NT2/D1 (cell line): ENCODE results near the gene L3MBTL1.

Experiments used
- DNase-seq: peaks from one replicate; pipeline ENCODE4 v3.0.0-alpha.2; 2011; ENCODE audit warnings: low read depth, low spot score
- H3K27me3 ChIP-seq: 2 replicates; pipeline ENCODE4 v1.6.0; 2011; ENCODE audit warnings: mild to moderate bottlenecking; ENCODE audit not compliant: insufficient read length, insufficient read depth
- H3K36me3 ChIP-seq: 2 replicates; pipeline ENCODE4 v1.6.1; 2011; ENCODE audit warnings: mild to moderate bottlenecking, low read length, mixed read lengths; ENCODE audit not compliant: insufficient read depth, insufficient read length
- H3K4me1 ChIP-seq: 2 replicates; pipeline ENCODE4 v1.5.1; 2011; ENCODE audit not compliant: insufficient read depth, insufficient read length
- H3K4me3 ChIP-seq: 2 replicates; pipeline ENCODE4 v1.5.1; 2011; ENCODE audit warnings: low read depth; ENCODE audit not compliant: insufficient read length
- H3K9ac ChIP-seq: 2 replicates; pipeline ENCODE4 v1.6.0; 2011; ENCODE audit warnings: low read depth; ENCODE audit not compliant: insufficient read length
- H3K9me3 ChIP-seq: 2 replicates; pipeline ENCODE4 v1.5.1; 2011; ENCODE audit warnings: mild to moderate bottlenecking, low read length; ENCODE audit not compliant: insufficient read depth
- SUZ12 ChIP-seq: IDR thresholded peaks from 2 replicates; pipeline ENCODE4 v1.6.1; 2011; ENCODE audit not compliant: insufficient read length, insufficient read depth; ENCODE audit errors: extremely low read depth
- YY1 ChIP-seq: IDR thresholded peaks from 2 replicates; pipeline ENCODE4 v1.6.1; 2011; ENCODE audit not compliant: insufficient read length, insufficient read depth
- ZNF274 ChIP-seq: IDR thresholded peaks from 2 replicates; pipeline ENCODE4 v1.6.1; 2011; ENCODE audit warnings: mild to moderate bottlenecking, low read depth, low read length

Gene L3MBTL1

GRCh38 chr20:43532416-43533055 is 25.0 kb downstream of the L3MBTL1 start:
- H3K4me3 ChIP-seq: no peak overlapping the region

GRCh38 chr20:43533060-43533459 is 25.6 kb downstream of the L3MBTL1 start:
- no peak overlapping the region for H3K4me3 ChIP-seq
- TF ChIP-seq SUZ12 (no peak), YY1 (no peak)
- no peak overlapping the region for H3K9ac ChIP-seq
- peaks cover 65% of the 10 kb centered on the region for H3K36me3 ChIP-seq
- no peaks in the 10 kb centered on the region for H3K9me3 ChIP-seq
- H3K4me1 ChIP-seq: peaks cover 3% of the 10 kb centered on the region
- DNase-seq: no peak
- H3K27me3 ChIP-seq: no peaks in the 10 kb centered on the region

More at GRCh38 chr20:43532416-43533055, 25.0 kb downstream of the L3MBTL1 start:
- H3K9ac ChIP-seq: no peak overlapping the region
- no peak for DNase-seq
- no peaks in the 10 kb centered on the region for H3K9me3 ChIP-seq
- no peaks in the 10 kb centered on the region for H3K27me3 ChIP-seq
- peaks cover 3% of the 10 kb centered on the region for H3K4me1 ChIP-seq
- TF ChIP-seq YY1 (no peak), SUZ12 (no peak), ZNF274 (no peak)
- peaks cover 61% of the 10 kb centered on the region for H3K36me3 ChIP-seq

- Histone ChIP-seq H3K9ac (no peak overlapping the region), H3K9me3 (no peaks in the 10 kb centered on the region), H3K27me3 (no peaks in the 10 kb centered on the region), H3K36me3 (peaks cover 65% of the 10 kb centered on the region), H3K4me1 (peaks cover 3% of the 10 kb centered on the region), H3K4me3 (no peak overlapping the region)
- DNase-seq: no peak
- TF ChIP-seq SUZ12 (no peak), ZNF274 (no peak), YY1 (no peak)
These were observed 26.5 kb downstream of the L3MBTL1 start for GRCh38 chr20:43534016-43534415.

GRCh38 chr20:43534791-43535350 is 27.4 kb downstream of the L3MBTL1 start:
- Histone ChIP-seq H3K36me3 (peaks cover 65% of the 10 kb centered on the region), H3K9me3 (no peaks in the 10 kb centered on the region), H3K4me3 (no peak overlapping the region), H3K4me1 (peaks cover 3% of the 10 kb centered on the region), H3K9ac (no peak overlapping the region), H3K27me3 (no peaks in the 10 kb centered on the region)
- no peak for TF ChIP-seq ZNF274
- TF ChIP-seq SUZ12: no peak
- no peak for TF ChIP-seq YY1
- no peak for DNase-seq

GRCh38 chr20:43535370-43536004 is 28.0 kb downstream of the L3MBTL1 start:
- TF ChIP-seq YY1 (no peak), SUZ12 (no peak), ZNF274 (no peak)

GRCh38 chr20:43536041-43536816 is 28.7 kb downstream of the L3MBTL1 start:
- DNase-seq: no peak
- no peaks in the 10 kb centered on the region for H3K9me3 ChIP-seq
- no peaks in the 10 kb centered on the region for H3K27me3 ChIP-seq
- TF ChIP-seq YY1 (no peak), ZNF274 (no peak), SUZ12 (no peak)
- H3K4me1 ChIP-seq: peaks cover 3% of the 10 kb centered on the region
- H3K4me3 ChIP-seq: no peak overlapping the region
- peaks cover 72% of the 10 kb centered on the region for H3K36me3 ChIP-seq
- H3K9ac ChIP-seq: no peak overlapping the region

More at GRCh38 chr20:43535370-43536004, 28.0 kb downstream of the L3MBTL1 start:
- H3K4me1 ChIP-seq: peaks cover 3% of the 10 kb centered on the region
- H3K4me3 ChIP-seq: no peak overlapping the region
- no peak overlapping the region for H3K9ac ChIP-seq
- peaks cover 65% of the 10 kb centered on the region for H3K36me3 ChIP-seq
- no peaks in the 10 kb centered on the region for H3K9me3 ChIP-seq
- H3K27me3 ChIP-seq: no peaks in the 10 kb centered on the region
- no peak for DNase-seq
